Sigmoid colon (tissue), 7 donors: Measurements from ENCODE around the gene SRD5A3. TPM values are rescaled to one million over a fixed set of nuclear protein-coding genes. Genes with fewer than 3 reads are reported as not detected.

Source experiments
- DNase-seq: peaks from one replicate; pipeline ENCODE4 v3.0.0-alpha.2; 2019
- H3K27ac ChIP-seq, 4 donors: fragments of 200-600 bp; sonication (generic); one replicate each; pipeline ENCODE4 v1.5.1; 2016 to 2019; ENCODE audit warnings: mild to moderate bottlenecking in 1 of 4
- H3K27me3 ChIP-seq, 3 donors: fragments of 200-600 bp; sonication (generic); one replicate each; pipeline ENCODE4 v1.5.1; 2019; ENCODE audit warnings: mild to moderate bottlenecking in 1 of 3
- H3K36me3 ChIP-seq, 4 donors: fragments of 200-600 bp; sonication (generic); one replicate each; pipeline ENCODE4 v1.5.1; 2016 to 2019
- H3K4me1 ChIP-seq, 4 donors: fragments of 200-600 bp; sonication (generic); one replicate each; pipeline ENCODE4 v1.5.1; 2017 to 2019
- H3K4me3 ChIP-seq, 4 donors: fragments of 200-600 bp; sonication (generic); one replicate each; pipeline ENCODE4 v1.5.1; 2017 to 2019; ENCODE audit warnings: mild to moderate bottlenecking in 2 of 4, moderate library complexity in 1 of 4
- H3K9me3 ChIP-seq, 4 donors: fragments of 200-600 bp in 3 of 4; sonication (generic) in 3 of 4; one replicate each; pipeline versions ENCODE4 v1.5.1 to v1.6.1; 2013 to 2019
- EP300 ChIP-seq, 4 donors: sonication (generic); formaldehyde crosslinking; IDR thresholded peaks; one replicate each; pipeline ENCODE4 v1.6.1; 2017; ENCODE audit warnings: antibody characterized with exemption in 4 of 4
- POLR2A ChIP-seq, 2 donors: fragments of 450-650 bp; IDR thresholded peaks; one replicate each; pipeline ENCODE4 v1.6.1; 2016; ENCODE audit warnings: antibody characterized with exemption in 2 of 2, mild to moderate bottlenecking in 2 of 2, moderate library complexity in 2 of 2
- POLR2AphosphoS5 ChIP-seq, 4 donors: sonication (generic); formaldehyde crosslinking; IDR thresholded peaks; one replicate each; pipeline ENCODE4 v1.6.1; 2017; ENCODE audit warnings: antibody characterized with exemption in 4 of 4
- WGBS, 2 donors: extraction: QIAGEN DNeasy Blood & Tissue Kit; methylation state at CpG; one replicate each; pipeline ENCODE4 v1.1.7; 2013; 5-methylcytosine and 5-hydroxymethylcytosine counted together
- intact Hi-C: fragments of 100-400 bp; cut with DNase I; formaldehyde crosslinking; loops from one replicate; pipeline ENCODE4 v1.15.1; 2023
- polyA plus RNA-seq, 3 donors: library from polyadenylated mRNA; stranded (reverse); fragments of 200-250 nt; gene quantifications; one replicate each; pipeline ENCODE4 v1.2.3, GENCODE V29; 2013
- total RNA-seq, 4 donors: library from RNA; depleted of rRNA; stranded (reverse); fragments of >200 nt; gene quantifications; one replicate each; pipeline ENCODE4 v1.1.0, GENCODE V29; 2016
- TF ChIP-seq, protein P1 (sequence below), 4 experiments: fragments of 450-650 bp in 3 of 4; fragments of 200-600 bp in 1 of 4; IDR thresholded peaks; one replicate each; pipeline ENCODE4 v1.5.1; 2016 to 2019; ENCODE audit warnings: antibody characterized with exemption in 4 of 4, mild to moderate bottlenecking in 3 of 4, moderate library complexity in 2 of 4
- donor health status: healthy with polysubstance abuse.
- donor health status: Bipolar disorder and iron deficiency.
- donor health status: healthy.

Gene SRD5A3
- total and polyA plus RNA-seq, 7 donors = 2.2 to 9.3 (median 4.4) TPM

DNA sequence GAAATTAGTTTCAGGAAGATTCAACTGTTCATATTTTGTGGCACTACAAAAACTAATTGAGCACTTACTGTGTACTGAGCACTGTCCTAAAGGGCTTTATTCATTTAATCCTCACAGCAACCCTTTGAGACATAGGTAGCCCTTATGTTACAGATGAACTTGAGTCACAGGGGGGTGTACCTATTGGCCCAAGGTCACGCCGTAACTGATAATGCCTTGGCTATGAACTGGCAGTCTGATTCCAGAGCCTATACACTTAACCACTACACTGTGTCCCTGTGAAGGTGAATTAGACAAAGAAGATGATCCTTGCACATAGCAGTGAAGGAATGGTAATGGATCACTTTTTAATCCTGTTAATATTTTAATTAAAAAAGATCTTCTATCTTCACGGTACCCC is 61.7 kb downstream of the SRD5A3 start:
- peaks cover 0 to 42% (median 2%) of the 10 kb centered on the region in 4 donors for H3K36me3 ChIP-seq
- H3K27ac ChIP-seq = no peak overlapping the region
- intact Hi-C loops = no loop called here
- peaks cover 0 to 30% (median 28%) of the 10 kb centered on the region in 4 donors for H3K4me1 ChIP-seq
- WGBS, 2 donors = 89 to 97% methylated on average over 3 of the region's 3 CpGs
- H3K27me3 ChIP-seq = no peaks in the 10 kb centered on the region
- H3K9me3 ChIP-seq = no peaks in the 10 kb centered on the region
- TF ChIP-seq POLR2AphosphoS5 (IDR thresholded peaks at IDR 0.05) = no peak
- TF ChIP-seq, protein P1, sequence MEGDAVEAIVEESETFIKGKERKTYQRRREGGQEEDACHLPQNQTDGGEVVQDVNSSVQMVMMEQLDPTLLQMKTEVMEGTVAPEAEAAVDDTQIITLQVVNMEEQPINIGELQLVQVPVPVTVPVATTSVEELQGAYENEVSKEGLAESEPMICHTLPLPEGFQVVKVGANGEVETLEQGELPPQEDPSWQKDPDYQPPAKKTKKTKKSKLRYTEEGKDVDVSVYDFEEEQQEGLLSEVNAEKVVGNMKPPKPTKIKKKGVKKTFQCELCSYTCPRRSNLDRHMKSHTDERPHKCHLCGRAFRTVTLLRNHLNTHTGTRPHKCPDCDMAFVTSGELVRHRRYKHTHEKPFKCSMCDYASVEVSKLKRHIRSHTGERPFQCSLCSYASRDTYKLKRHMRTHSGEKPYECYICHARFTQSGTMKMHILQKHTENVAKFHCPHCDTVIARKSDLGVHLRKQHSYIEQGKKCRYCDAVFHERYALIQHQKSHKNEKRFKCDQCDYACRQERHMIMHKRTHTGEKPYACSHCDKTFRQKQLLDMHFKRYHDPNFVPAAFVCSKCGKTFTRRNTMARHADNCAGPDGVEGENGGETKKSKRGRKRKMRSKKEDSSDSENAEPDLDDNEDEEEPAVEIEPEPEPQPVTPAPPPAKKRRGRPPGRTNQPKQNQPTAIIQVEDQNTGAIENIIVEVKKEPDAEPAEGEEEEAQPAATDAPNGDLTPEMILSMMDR (IDR thresholded peaks at IDR 0.05) = no peak
- no peak for TF ChIP-seq POLR2A (IDR thresholded peaks at IDR 0.05)
- no peak for TF ChIP-seq EP300 (IDR thresholded peaks at IDR 0.05)
- H3K4me3 ChIP-seq = no peak overlapping the region
- DNase-seq = no peak

DNA sequence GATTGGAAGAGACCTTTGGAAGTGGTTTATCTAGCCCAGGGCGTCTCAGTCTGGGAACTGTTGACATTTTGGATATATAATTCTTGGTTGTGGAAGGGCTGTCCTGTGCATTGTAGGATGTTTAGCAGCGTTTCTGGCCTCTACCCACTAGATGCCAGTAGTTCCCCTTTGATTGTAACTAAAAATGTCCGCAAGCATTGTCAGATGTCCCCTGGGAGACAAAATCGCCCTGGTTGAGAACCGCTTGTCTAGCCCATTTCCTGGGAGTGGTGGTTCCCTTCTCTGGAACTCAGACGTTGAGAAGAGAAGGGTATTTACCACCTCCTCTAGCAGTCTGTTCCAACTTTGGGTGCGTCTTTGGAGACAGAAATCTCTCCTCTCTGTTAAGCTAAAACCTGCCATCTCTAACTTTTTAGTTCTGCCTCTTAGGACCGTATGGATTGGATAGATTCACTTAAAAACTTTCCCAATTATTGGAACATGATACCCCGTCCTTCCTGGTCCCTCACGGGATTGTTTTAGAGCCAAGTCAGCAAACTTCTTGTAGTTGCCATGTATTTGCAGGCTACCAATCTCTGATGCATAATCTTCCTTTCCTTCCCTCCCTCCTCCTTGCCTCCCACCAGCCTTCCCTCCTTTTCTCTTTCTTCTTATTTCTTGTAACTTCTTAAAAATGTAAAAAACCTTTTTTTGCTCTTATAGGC is 63.6 kb downstream of the SRD5A3 start:
- TF ChIP-seq POLR2AphosphoS5 (IDR thresholded peaks at IDR 0.05) = no peak
- TF ChIP-seq, protein P1 (IDR thresholded peaks at IDR 0.05) = peak in 1 of 4 experiments; percentile 18
- 63 to 79% methylated on average over 10 of the region's 10 CpGs for WGBS, 2 donors
- no peaks in the 10 kb centered on the region for H3K9me3 ChIP-seq
- H3K27ac ChIP-seq = no peak overlapping the region
- no peak overlapping the region for H3K4me3 ChIP-seq
- H3K27me3 ChIP-seq = no peaks in the 10 kb centered on the region
- peaks cover 0 to 30% (median 28%) of the 10 kb centered on the region in 4 donors for H3K4me1 ChIP-seq
- intact Hi-C loops = no loop called here
- no peak for DNase-seq
- H3K36me3 ChIP-seq = peaks cover 0 to 51% (median 0%) of the 10 kb centered on the region in 4 donors

DNA sequence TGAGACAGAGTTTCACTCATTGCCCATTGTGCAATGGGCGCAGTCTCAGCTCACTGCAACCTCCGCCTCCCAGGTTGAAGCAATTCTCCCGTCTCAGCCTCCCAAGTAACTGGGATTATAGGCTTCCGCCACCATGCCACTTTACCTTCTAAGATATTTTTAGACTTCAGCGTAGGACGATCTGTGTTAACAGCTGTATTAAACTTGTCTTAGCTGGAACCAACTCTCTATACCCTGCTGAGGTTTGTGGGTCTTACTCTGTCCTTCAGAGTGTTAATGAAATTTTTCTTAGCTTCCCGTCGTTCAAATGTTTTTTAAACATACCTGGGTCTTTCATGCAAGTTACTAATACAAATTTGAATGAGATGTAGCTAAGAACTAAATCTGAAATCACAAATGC is 64.4 kb downstream of the SRD5A3 start:
- H3K27ac ChIP-seq = no peak overlapping the region
- 92 to 96% methylated on average over 8 of the region's 8 CpGs for WGBS, 2 donors
- intact Hi-C loops = no loop called here
- peaks cover 0 to 30% (median 28%) of the 10 kb centered on the region in 4 donors for H3K4me1 ChIP-seq
- TF ChIP-seq EP300 (IDR thresholded peaks at IDR 0.05) (no peak), POLR2AphosphoS5 (IDR thresholded peaks at IDR 0.05) (no peak), POLR2A (IDR thresholded peaks at IDR 0.05) (no peak)
- TF ChIP-seq, protein P1 (IDR thresholded peaks at IDR 0.05) = no peak
- H3K4me3 ChIP-seq = no peak overlapping the region
- no peaks in the 10 kb centered on the region for H3K9me3 ChIP-seq
- H3K36me3 ChIP-seq = peaks cover 0 to 52% (median 3%) of the 10 kb centered on the region in 4 donors
- DNase-seq = no peak
- no peaks in the 10 kb centered on the region for H3K27me3 ChIP-seq

DNA sequence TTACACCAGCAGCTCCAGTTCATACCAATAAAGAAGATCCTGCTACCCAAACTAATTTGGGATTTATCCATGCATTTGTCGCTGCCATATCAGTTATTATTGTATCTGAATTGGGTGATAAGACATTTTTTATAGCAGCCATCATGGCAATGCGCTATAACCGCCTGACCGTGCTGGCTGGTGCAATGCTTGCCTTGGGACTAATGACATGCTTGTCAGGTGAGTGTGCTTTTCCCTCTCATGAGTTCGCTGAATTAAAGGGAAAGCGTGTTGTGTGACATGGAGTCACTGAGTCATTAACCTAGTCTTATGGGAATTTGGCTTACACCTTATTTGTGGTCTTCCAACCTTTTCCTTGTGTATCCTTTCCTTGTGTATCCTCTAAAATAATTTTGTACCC is 65.6 kb downstream of the SRD5A3 start:
- Histone ChIP-seq H3K36me3 (peaks cover 0 to 52% (median 3%) of the 10 kb centered on the region in 4 donors), H3K9me3 (no peaks in the 10 kb centered on the region), H3K27me3 (no peaks in the 10 kb centered on the region), H3K4me1 (peaks cover 0 to 30% (median 28%) of the 10 kb centered on the region in 4 donors), H3K4me3 (no peak overlapping the region), H3K27ac (no peak overlapping the region)
- intact Hi-C loops = no loop called here
- 66 to 90% methylated on average over 6 of the region's 6 CpGs for WGBS, 2 donors
- DNase-seq = no peak
- TF ChIP-seq, protein P1 (IDR thresholded peaks at IDR 0.05) = no peak
- TF ChIP-seq POLR2AphosphoS5 (IDR thresholded peaks at IDR 0.05) = no peak
- no peak for TF ChIP-seq EP300 (IDR thresholded peaks at IDR 0.05)
- no peak for TF ChIP-seq POLR2A (IDR thresholded peaks at IDR 0.05)
